DMS114 treated with DMSO at 0.1 percent for 48 hours (cell line): ENCODE results near the gene PDZD7.
"Not testable (repeated sequence)": the region's sequence is repeated elsewhere in the genome, so short reads cannot be mapped to it uniquely, and the experiment has no call there.

Experiments used
- DNase-seq: peaks from one replicate; lab custom pipeline; 2025; ENCODE audit not compliant: unreplicated experiment; lab: John Stamatoyannopoulos, UW

The PDZD7 gene

GRCh38 chr10:100985336-100985735 is 45.6 kb downstream of the PDZD7 start:
- no peak for DNase-seq

DNA sequence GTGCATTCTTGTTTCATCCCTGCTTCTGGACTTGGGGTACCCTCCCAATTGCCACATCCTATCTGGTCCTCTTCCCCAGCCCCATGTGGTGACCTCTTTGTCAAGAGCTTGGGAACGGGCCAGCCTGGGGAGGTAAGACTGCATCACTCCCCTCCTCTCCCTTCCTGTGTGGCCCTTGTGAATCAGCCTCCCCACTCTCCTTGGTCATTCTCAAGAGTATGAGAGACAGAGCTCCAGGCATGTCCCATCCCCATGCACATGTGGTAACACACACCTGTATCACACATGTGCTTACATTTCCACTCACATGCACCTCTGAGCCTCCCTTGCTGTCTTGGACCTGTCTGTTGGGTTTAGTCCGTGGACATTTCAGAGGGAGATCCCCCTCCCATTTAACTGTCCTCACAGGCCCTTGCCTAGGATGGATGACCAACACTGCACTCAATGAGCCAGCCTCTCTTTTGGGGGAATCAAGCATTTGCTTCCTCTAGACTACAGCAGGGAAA is 46.2 kb downstream of the PDZD7 start:
- DNase-seq, result no peak

- no peak for DNase-seq
Measured at GRCh38 chr10:100983868-100984671, 46.9 kb downstream of the PDZD7 start.

DNA sequence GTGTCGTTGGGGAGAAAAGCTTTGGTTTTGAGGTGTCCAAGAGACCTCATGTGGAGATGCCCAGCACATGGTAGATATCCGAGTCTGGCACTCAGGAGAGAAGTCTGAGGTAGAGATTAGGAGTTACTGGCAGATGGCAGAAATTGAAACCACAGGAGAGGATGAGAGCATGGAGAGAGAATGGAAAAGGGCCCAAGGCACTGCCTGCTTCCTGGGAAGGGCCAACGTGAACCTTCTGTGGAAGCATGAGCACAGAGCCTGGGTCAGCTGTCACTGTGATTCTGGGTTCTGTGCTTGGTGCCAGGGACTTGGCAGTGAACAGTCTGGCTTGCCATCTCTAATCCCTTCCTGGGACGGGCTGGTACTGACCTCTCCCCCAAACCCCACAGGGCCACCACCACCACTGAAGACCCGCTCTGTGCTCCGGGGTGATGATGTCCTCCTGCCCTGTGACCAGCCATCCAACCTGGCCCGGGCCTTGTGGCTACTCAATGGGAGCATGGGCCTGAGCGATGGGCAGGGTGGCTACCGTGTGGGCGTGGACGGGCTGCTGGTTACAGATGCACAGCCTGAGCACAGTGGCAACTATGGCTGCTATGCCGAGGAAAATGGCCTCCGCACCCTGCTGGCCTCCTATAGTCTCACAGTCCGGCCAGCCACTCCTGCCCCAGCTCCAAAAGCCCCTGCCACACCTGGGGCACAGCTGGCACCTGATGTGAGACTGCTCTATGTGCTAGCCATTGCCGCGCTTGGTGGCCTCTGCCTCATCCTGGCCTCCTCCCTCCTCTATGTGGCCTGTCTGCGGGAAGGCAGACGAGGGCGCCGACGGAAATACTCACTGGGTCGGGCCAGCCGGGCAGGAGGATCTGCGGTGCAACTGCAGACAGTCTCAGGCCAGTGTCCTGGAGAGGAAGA is 47.8 kb downstream of the PDZD7 start:
- no peak for DNase-seq

GRCh38 chr10:100981178-100981772 is 49.7 kb downstream of the PDZD7 start:
- no peak for DNase-seq

DNA sequence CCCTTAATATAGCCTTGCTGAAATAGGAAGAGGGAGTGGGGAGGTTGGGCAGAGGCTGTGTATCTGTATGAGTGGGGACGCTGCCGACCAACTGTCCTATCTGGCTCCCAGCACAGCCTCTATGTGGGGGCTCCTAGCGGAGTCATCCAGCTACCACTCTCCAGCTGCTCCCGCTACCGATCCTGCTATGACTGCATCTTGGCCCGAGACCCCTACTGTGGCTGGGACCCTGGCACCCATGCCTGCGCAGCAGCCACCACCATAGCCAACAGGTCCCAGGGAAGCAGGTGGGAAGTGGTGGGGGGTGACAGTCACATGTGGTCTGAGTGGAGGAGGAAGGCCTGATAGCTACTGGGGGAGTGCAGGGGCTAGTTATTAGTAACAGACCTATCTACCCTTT is 50.2 kb downstream of the PDZD7 start:
- DNase-seq, result no peak

DNA sequence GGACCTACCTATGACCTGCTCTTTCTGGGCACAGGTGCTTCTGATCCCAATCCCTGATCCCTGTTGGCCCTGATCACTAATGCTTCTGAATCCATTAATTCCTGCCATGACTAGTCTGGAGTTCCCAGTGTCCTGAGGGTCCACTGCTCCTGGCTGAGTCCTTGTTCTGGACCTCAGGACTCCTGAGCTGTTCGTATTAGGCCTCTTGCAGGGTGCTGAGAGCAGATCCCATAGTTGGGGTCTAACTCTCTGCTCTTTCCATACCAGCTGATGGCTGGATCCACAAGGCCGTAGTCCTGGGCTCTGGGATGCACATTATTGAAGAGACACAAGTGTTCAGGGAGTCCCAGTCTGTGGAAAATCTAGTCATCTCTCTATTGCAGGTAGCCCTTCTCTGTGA is 50.6 kb downstream of the PDZD7 start:
- DNase-seq, result no peak

GRCh38 chr10:100979791-100980272 is 51.1 kb downstream of the PDZD7 start:
- DNase-seq, result no peak

GRCh38 chr10:100978901-100979195 is 52.1 kb downstream of the PDZD7 start:
- no peak for DNase-seq

- DNase-seq, result no peak
Measured at GRCh38 chr10:100978121-100978900, 52.6 kb downstream of the PDZD7 start.

DNA sequence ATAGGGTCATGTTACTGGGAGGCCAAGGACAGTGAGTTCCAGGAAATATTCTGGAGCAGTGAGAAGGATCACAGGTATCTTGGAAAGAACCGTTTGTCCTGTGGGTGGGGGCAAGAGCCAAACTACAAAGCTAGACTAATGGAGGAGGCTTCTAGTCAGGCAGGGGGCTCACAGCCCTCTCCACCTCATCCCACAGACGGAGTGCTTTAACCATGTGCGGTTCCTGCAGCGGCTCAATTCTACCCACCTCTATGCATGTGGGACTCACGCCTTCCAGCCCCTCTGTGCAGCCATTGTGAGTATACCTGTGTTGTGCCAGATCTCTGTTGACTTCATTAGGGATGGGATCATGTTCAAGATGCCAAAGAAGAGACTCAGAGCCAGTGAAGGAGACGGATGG is 53.5 kb downstream of the PDZD7 start:
- no peak for DNase-seq

DNA sequence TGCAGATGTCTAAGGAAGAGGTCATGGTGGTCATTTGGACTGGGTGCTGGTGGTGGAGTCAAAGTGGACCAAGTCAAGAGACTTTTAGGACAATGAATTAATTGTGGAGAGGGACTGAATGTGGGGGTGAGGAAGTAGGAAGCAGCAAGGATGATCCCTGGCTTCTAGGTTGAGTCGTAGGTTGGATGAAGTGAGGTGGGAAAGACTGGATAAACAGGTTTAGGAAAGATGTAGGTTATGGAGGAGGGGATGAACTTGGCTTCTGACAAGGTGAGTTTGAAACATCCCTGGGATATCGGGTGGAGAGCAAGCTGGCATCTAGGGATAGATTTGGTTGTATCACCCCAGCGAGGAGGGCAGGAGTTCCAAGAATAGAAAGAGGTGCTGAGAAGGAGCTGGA is 54.0 kb downstream of the PDZD7 start:
- no peak for DNase-seq

DNA sequence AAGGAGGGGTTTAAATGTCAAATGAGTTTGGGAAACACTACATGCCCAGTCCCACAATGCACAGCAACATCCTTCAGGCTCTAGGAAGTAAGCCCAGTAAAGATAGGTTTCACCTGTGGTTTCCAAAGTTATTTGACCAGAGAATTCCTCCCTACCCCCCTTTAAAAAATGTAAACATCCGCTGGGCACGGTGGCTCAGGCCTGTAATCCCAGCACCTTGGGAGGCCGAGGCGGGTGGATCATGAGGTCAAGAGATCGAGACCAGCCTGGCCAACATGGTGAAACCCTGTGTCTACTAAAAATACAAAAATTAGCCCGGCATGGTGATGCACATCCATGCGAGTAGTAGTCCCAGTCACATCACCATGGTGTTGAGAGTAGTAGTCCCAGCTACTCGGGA is 55.5 kb downstream of the PDZD7 start:
- not testable (repeated sequence) for DNase-seq

GRCh38 chr10:100972904-100973535 is 57.9 kb downstream of the PDZD7 start:
- DNase-seq, result no peak

- DNase-seq, result no peak
Measured at GRCh38 chr10:100972115-100972903, 58.6 kb downstream of the PDZD7 start.

DNA sequence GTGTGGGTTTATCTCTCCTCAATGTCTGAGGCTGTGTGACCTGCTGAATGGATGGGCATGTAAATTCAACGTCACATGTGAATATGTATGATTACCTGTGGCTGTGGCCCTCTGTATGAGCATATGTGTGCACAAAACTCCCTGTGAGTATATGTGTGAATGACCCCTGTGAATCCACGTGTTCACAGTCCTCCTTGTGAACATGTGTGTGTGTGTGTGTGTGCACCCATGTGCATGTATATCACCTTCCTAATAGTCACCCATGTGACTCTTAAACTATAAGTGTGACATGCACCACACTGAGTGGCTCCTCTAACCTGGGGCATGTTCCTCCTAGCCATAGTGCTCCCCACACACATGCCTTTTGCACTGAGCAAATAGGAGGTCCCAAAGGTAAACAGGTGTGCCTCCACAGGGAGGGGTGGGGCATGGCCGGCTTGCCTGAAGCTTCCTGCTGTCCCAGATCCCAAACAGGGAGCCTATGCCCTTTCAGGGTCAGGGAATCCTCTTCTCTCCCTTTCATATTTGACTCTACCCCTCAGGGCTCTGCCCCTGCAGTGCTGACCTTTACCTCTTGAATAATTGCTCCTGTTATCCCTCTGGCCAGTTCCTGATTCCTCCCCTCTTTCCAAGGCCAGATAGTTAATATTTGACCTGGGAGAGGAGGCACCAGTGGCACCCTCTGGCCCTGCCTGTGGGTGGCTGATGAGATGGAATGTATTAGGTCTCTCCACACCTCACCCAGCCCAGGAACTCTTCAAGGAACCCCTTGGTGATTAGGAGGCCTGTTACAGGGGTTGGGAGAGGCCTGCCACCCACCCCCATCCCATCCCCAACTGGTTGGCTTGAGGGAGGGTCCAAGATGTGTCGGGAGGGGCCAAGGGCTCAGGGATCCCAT is 59.8 kb downstream of the PDZD7 start:
- no peak for DNase-seq

- no peak for DNase-seq
Measured at GRCh38 chr10:100970076-100970913, 60.6 kb downstream of the PDZD7 start.
